ENCODE measurements around the gene SF3B2. TPM values are rescaled to one million over a fixed set of nuclear protein-coding genes. Genes with fewer than 3 reads are reported as not detected.
A peak's percentile ranks its signal among the peaks of the same experiment; 100 is the strongest.

The SF3B2 gene
- total RNA-seq, 2 donors from 2014 or later = 62.5 to 111 TPM

DNA sequence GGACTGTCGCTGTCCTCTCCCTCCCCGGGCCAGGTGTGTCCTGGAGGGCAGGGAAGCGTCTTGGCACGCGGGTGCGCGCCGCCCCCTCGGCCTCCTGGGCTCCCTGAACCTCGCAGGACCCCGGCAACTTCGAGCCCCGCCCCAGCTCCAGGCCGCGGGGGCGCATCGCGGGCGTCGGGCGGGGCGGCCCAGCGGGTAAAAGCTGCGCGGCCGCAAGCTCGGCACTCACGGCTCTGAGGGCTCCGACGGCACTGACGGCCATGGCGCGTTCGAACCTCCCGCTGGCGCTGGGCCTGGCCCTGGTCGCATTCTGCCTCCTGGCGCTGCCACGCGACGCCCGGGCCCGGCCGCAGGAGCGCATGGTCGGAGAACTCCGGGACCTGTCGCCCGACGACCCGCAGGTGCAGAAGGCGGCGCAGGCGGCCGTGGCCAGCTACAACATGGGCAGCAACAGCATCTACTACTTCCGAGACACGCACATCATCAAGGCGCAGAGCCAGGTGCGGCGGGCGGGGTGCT is 40.3 kb upstream of the SF3B2 start, which contains the start of gene CST6:
Gene CST6, plus strand, starts transcription at position 224 of the 519 bp plus-strand sequence. Its CDS starts 37 bp downstream, at position 261.
- Histone ChIP-seq H3K9me3 (no peaks in the 10 kb centered on the region), H3K4me3 (peak within 1 kb of the TSS; percentile 1 to 33), H3K36me3 (no peaks in the 10 kb centered on the region), H3K27me3 (peaks cover 0 to 4% of the 10 kb centered on the region in 2 donors), H3K27ac (no peak within 1 kb of the TSS), H3K4me1 (peaks cover 0 to 34% of the 10 kb centered on the region in 2 donors)
- TF ChIP-seq CTCF (IDR thresholded peaks at IDR 0.05) = no peak
- no peak for DNase-seq (ENCODE audit: low spot score)

- H3K4me1 ChIP-seq = peaks cover 0 to 34% of the 10 kb centered on the region in 2 donors
- H3K9me3 ChIP-seq = no peaks in the 10 kb centered on the region
- no peak overlapping the region for H3K27ac ChIP-seq
- DNase-seq (ENCODE audit: low spot score) = no peak
- no peaks in the 10 kb centered on the region for H3K36me3 ChIP-seq
- peaks cover 0 to 4% of the 10 kb centered on the region in 2 donors for H3K27me3 ChIP-seq
- H3K4me3 ChIP-seq = no peak overlapping the region
- TF ChIP-seq CTCF (IDR thresholded peaks at IDR 0.05) = no peak
Observed at GRCh38 chr11:66012371-66012945, 39.7 kb upstream of the SF3B2 start.

- DNase-seq (ENCODE audit: low spot score) = no peak
- Histone ChIP-seq H3K9me3 (no peaks in the 10 kb centered on the region), H3K4me1 (peaks cover 0 to 34% of the 10 kb centered on the region in 2 donors), H3K27ac (no peak overlapping the region), H3K36me3 (no peaks in the 10 kb centered on the region), H3K4me3 (no peak overlapping the region), H3K27me3 (peaks cover 0 to 4% of the 10 kb centered on the region in 2 donors)
- TF ChIP-seq CTCF (IDR thresholded peaks at IDR 0.05) = no peak
Observed at GRCh38 chr11:66012946-66013761, 39.0 kb upstream of the SF3B2 start.

DNA sequence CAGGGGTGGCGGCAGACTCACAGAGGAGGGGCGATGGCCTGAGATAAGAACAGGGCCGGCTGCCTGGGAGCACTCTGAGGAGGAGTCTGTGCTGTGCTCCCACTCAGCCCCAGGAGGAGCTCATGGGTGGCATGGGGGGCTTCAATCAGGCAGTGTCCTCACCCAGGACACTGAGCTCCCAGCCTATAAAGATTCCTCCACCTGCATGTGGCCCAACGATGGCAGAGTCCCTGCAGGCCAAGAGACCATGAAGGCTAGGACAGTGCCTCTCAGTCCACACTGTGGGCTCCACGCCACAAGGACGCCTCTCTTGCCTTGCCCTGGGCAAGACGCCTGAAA is 38.4 kb upstream of the SF3B2 start:
- peaks cover 0 to 4% of the 10 kb centered on the region in 2 donors for H3K27me3 ChIP-seq
- no peaks in the 10 kb centered on the region for H3K36me3 ChIP-seq
- H3K4me3 ChIP-seq = no peak overlapping the region
- H3K4me1 ChIP-seq = peaks cover 0 to 34% of the 10 kb centered on the region in 2 donors
- DNase-seq (ENCODE audit: low spot score) = no peak
- H3K9me3 ChIP-seq = no peaks in the 10 kb centered on the region
- no peak for TF ChIP-seq CTCF (IDR thresholded peaks at IDR 0.05)
- no peak overlapping the region for H3K27ac ChIP-seq

DNA sequence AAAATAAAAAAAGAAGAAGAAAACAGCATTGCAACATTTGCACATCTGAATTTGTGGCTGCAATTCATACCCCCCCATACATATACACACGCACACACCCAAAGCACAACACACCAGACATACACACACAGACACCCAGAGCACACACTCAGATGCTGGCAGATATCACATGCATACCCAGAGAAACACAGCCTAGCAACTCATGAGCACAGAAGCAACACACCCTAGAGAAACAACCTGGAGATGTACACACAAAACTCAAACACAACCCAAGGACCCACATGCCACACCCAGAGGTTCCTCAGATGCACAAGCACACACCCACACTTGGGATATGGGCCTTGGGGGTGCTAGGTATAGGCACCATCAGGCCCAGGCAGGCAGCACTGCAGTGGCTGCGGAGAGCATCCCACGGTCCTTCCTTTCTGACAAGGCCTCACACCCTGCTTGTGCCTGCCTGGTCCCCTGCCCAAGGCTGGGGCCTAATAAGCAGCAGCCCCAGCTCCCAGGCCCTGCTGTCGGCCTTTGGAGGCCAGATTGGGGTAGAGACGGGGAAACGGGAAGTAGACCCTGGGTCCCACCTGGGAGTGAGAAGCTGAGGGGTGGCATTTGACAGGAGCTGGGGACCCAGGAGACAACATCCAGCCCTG is 37.2 kb upstream of the SF3B2 start:
- no peak for TF ChIP-seq CTCF (IDR thresholded peaks at IDR 0.05)
- peaks cover 0 to 4% of the 10 kb centered on the region in 2 donors for H3K27me3 ChIP-seq
- no peaks in the 10 kb centered on the region for H3K36me3 ChIP-seq
- DNase-seq (ENCODE audit: low spot score) = no peak
- no peaks in the 10 kb centered on the region for H3K9me3 ChIP-seq
- peaks cover 0 to 34% of the 10 kb centered on the region in 2 donors for H3K4me1 ChIP-seq
- H3K4me3 ChIP-seq = no peak overlapping the region
- peak overlapping the region; percentile 55 to 69 for H3K27ac ChIP-seq

Measured in right atrium auricular region (tissue), 2 donors.